GM18867 (cell line): ENCODE measurements around the gene KDM6B.
"Not testable (repeated sequence)": the region's sequence is repeated elsewhere in the genome, so short reads cannot be mapped to it uniquely, and the experiment has no call there.

Source experiments
- ATAC-seq: cut with Tn5 transposase; IDR thresholded peaks from one replicate; pipeline ENCODE4 v1.9.1; 2021; ENCODE audit warnings: mild to moderate bottlenecking, moderate library complexity; ENCODE audit not compliant: unreplicated experiment

KDM6B gene

GRCh38 chr17:7833795-7834541 lies at the start of gene KDM6B:
Gene KDM6B, plus strand, starts transcription at chr17:7834217. Its CDS starts 11,338 bp downstream, at chr17:7845555.
- ATAC-seq, result peak; percentile 46

- no peak for ATAC-seq
Observed at GRCh38 chr17:7786866-7787265, 47.2 kb upstream of the KDM6B start.

- no peak for ATAC-seq
Observed at GRCh38 chr17:7789131-7789530, 44.9 kb upstream of the KDM6B start.

- no peak for ATAC-seq
Observed at GRCh38 chr17:7790150-7790549, 43.9 kb upstream of the KDM6B start.

- ATAC-seq, result no peak
Observed at GRCh38 chr17:7792611-7793010, 41.4 kb upstream of the KDM6B start.

GRCh38 chr17:7794075-7794663 lies 39.8 kb upstream of the KDM6B start:
- no peak for ATAC-seq

GRCh38 chr17:7797976-7798375 lies 36.0 kb upstream of the KDM6B start:
- no peak for ATAC-seq

- no peak for ATAC-seq
Observed at GRCh38 chr17:7798839-7799238, 35.2 kb upstream of the KDM6B start.

GRCh38 chr17:7803981-7804380 lies 30.0 kb upstream of the KDM6B start:
- ATAC-seq, result no peak

- ATAC-seq, result no peak
Observed at GRCh38 chr17:7806587-7806986, 27.4 kb upstream of the KDM6B start.

GRCh38 chr17:7807206-7807605 lies 26.8 kb upstream of the KDM6B start:
- ATAC-seq, result no peak

GRCh38 chr17:7809086-7809790 lies 24.8 kb upstream of the KDM6B start:
- ATAC-seq, result no peak

- not testable (repeated sequence) for ATAC-seq
Observed at GRCh38 chr17:7809791-7810343, 24.1 kb upstream of the KDM6B start.

- no peak for ATAC-seq
Observed at GRCh38 chr17:7811251-7811650, 22.8 kb upstream of the KDM6B start.

- no peak for ATAC-seq
Observed at GRCh38 chr17:7814969-7815368, 19.0 kb upstream of the KDM6B start.

- ATAC-seq, result no peak
Observed at GRCh38 chr17:7816926-7817642, 16.9 kb upstream of the KDM6B start.

GRCh38 chr17:7817643-7817964 lies 16.4 kb upstream of the KDM6B start:
- no peak for ATAC-seq

- no peak for ATAC-seq
Observed at GRCh38 chr17:7818026-7818425, 16.0 kb upstream of the KDM6B start.

GRCh38 chr17:7818746-7819645 lies 15.0 kb upstream of the KDM6B start:
- ATAC-seq, result no peak

GRCh38 chr17:7820231-7820630 lies 13.8 kb upstream of the KDM6B start:
- no peak for ATAC-seq
